ENCODE results near the gene DPYD.

DNA sequence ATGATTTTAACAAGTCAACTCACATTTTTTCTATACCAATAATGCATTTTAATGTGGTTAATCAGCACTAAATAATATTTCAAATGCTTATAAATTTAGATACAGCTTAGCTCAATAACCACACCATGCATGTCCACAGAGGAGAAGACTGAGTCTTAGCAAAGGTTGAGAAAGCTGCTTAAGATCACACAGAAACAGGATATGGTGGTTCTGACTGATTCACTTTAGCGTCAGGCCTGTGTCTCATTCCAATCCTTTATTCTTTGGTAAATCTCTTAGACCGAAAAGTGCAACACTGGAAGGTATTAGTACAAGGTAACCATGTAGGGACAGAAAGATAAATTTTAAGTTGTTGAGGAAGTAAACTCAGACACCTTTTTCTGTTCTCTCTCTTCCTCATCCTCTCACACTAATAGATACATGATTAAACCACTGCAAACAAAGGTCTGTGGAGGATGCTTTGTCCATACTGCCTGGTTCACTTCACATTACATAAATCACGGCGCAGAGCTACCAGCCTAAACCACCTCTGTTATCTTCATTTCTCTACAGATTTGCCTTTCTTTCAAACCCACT, 139.0 kb downstream of the DPYD start:
- TF ChIP-seq, protein P1, sequence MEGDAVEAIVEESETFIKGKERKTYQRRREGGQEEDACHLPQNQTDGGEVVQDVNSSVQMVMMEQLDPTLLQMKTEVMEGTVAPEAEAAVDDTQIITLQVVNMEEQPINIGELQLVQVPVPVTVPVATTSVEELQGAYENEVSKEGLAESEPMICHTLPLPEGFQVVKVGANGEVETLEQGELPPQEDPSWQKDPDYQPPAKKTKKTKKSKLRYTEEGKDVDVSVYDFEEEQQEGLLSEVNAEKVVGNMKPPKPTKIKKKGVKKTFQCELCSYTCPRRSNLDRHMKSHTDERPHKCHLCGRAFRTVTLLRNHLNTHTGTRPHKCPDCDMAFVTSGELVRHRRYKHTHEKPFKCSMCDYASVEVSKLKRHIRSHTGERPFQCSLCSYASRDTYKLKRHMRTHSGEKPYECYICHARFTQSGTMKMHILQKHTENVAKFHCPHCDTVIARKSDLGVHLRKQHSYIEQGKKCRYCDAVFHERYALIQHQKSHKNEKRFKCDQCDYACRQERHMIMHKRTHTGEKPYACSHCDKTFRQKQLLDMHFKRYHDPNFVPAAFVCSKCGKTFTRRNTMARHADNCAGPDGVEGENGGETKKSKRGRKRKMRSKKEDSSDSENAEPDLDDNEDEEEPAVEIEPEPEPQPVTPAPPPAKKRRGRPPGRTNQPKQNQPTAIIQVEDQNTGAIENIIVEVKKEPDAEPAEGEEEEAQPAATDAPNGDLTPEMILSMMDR (IDR thresholded peaks at IDR 0.05), result no peak
- TF ChIP-seq, protein P2, sequence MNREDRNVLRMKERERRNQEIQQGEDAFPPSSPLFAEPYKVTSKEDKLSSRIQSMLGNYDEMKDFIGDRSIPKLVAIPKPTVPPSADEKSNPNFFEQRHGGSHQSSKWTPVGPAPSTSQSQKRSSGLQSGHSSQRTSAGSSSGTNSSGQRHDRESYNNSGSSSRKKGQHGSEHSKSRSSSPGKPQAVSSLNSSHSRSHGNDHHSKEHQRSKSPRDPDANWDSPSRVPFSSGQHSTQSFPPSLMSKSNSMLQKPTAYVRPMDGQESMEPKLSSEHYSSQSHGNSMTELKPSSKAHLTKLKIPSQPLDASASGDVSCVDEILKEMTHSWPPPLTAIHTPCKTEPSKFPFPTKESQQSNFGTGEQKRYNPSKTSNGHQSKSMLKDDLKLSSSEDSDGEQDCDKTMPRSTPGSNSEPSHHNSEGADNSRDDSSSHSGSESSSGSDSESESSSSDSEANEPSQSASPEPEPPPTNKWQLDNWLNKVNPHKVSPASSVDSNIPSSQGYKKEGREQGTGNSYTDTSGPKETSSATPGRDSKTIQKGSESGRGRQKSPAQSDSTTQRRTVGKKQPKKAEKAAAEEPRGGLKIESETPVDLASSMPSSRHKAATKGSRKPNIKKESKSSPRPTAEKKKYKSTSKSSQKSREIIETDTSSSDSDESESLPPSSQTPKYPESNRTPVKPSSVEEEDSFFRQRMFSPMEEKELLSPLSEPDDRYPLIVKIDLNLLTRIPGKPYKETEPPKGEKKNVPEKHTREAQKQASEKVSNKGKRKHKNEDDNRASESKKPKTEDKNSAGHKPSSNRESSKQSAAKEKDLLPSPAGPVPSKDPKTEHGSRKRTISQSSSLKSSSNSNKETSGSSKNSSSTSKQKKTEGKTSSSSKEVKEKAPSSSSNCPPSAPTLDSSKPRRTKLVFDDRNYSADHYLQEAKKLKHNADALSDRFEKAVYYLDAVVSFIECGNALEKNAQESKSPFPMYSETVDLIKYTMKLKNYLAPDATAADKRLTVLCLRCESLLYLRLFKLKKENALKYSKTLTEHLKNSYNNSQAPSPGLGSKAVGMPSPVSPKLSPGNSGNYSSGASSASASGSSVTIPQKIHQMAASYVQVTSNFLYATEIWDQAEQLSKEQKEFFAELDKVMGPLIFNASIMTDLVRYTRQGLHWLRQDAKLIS (CRISPR knock-in tag; IDR thresholded peaks at IDR 0.05; ENCODE audit: borderline replicate concordance), result no peak
- TF ChIP-seq, protein P3, sequence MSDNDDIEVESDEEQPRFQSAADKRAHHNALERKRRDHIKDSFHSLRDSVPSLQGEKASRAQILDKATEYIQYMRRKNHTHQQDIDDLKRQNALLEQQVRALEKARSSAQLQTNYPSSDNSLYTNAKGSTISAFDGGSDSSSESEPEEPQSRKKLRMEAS (CRISPR knock-in tag; IDR thresholded peaks at IDR 0.05), result no peak
- no peak for TF ChIP-seq NR3C1 (CRISPR knock-in tag; conservative IDR thresholded peaks at IDR 0.05; ENCODE audit: low read depth)
- no peak for TF ChIP-seq TEAD4 (CRISPR knock-in tag; IDR thresholded peaks at IDR 0.05)
- TF ChIP-seq, protein P4, sequence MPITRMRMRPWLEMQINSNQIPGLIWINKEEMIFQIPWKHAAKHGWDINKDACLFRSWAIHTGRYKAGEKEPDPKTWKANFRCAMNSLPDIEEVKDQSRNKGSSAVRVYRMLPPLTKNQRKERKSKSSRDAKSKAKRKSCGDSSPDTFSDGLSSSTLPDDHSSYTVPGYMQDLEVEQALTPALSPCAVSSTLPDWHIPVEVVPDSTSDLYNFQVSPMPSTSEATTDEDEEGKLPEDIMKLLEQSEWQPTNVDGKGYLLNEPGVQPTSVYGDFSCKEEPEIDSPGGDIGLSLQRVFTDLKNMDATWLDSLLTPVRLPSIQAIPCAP (CRISPR knock-in tag; IDR thresholded peaks at IDR 0.05), result no peak
- no peak for TF ChIP-seq FOXJ3 (CRISPR knock-in tag; IDR thresholded peaks at IDR 0.05; ENCODE audit: borderline replicate concordance)
- no peak for TF ChIP-seq GTF2I (CRISPR knock-in tag; conservative IDR thresholded peaks at IDR 0.05)
- TF ChIP-seq, protein P5, sequence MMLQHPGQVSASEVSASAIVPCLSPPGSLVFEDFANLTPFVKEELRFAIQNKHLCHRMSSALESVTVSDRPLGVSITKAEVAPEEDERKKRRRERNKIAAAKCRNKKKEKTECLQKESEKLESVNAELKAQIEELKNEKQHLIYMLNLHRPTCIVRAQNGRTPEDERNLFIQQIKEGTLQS (CRISPR knock-in tag; conservative IDR thresholded peaks at IDR 0.05), result no peak
- no peak for TF ChIP-seq ATF1 (CRISPR knock-in tag; IDR thresholded peaks at IDR 0.05)

Measured in WTC11 (cell line).